NB4 (cell line): ENCODE measurements around the gene FAAP20.

Experiments used
- DNase-seq: peaks from one replicate; pipeline ENCODE4 v3.0.0; 2010; ENCODE audit warnings: low read depth
- H3K4me3 ChIP-seq: one replicate; pipeline ENCODE4 v1.5.1; 2011; ENCODE audit warnings: mild to moderate bottlenecking, low read depth, low read length, moderate library complexity
- CTCF ChIP-seq: IDR thresholded peaks from one replicate; pipeline ENCODE4 v1.5.1; 2012; ENCODE audit warnings: low read depth, low read length
- MAX ChIP-seq: IDR thresholded peaks from 2 replicates; pipeline ENCODE4 v1.6.1; 2011; ENCODE audit warnings: low read depth, low read length
- MYC ChIP-seq: IDR thresholded peaks from 2 replicates; pipeline ENCODE4 v1.6.1; 2011; ENCODE audit warnings: low read depth, low read length
- POLR2A ChIP-seq: IDR thresholded peaks from 2 replicates; pipeline ENCODE4 v1.6.1; 2011; ENCODE audit warnings: mild to moderate bottlenecking; ENCODE audit not compliant: insufficient read length; ENCODE audit errors: extremely low read depth

Gene FAAP20

GRCh38 chr1:2212532-2213491 lies 18.2 kb upstream of the FAAP20 start:
- no peak for DNase-seq
- H3K4me3 ChIP-seq = no peak overlapping the region
- TF ChIP-seq MAX (no peak), CTCF (no peak), POLR2A (no peak), MYC (no peak)

GRCh38 chr1:2212274-2212531 lies 17.6 kb upstream of the FAAP20 start:
- no peak for TF ChIP-seq MYC
- TF ChIP-seq MAX = no peak
- no peak for TF ChIP-seq CTCF
- no peak for TF ChIP-seq POLR2A
- H3K4me3 ChIP-seq = no peak overlapping the region
- DNase-seq = no peak

GRCh38 chr1:2210786-2211185 lies 16.2 kb upstream of the FAAP20 start:
- DNase-seq = no peak
- TF ChIP-seq POLR2A = no peak
- TF ChIP-seq CTCF = no peak
- TF ChIP-seq MAX = no peak
- no peak for TF ChIP-seq MYC
- no peak overlapping the region for H3K4me3 ChIP-seq

- DNase-seq = no peak
- H3K4me3 ChIP-seq = no peak overlapping the region
- TF ChIP-seq MAX (no peak), MYC (no peak), CTCF (no peak), POLR2A (no peak)
Observed at GRCh38 chr1:2210084-2210653, 15.6 kb upstream of the FAAP20 start.

- DNase-seq = no peak
- TF ChIP-seq MAX (no peak), MYC (no peak), POLR2A (no peak), CTCF (no peak)
Observed at GRCh38 chr1:2209400-2210083, 15.0 kb upstream of the FAAP20 start.

More at GRCh38 chr1:2209400-2210083, 15.0 kb upstream of the FAAP20 start:
- H3K4me3 ChIP-seq = no peak overlapping the region
